Skeletal muscle tissue (tissue), 4 donors: ENCODE measurements around the gene ARHGEF1. TPM values are rescaled to one million over a fixed set of nuclear protein-coding genes. Genes with fewer than 3 reads are reported as not detected.
"Not testable (repeated sequence)": the region's sequence is repeated elsewhere in the genome, so short reads cannot be mapped to it uniquely, and the experiment has no call there.

Experiments
- H3K27ac ChIP-seq: one replicate; pipeline ENCODE4 v1.7.0; 2013; ENCODE audit warnings: mild to moderate bottlenecking, low read depth, low read length, inconsistent platforms
- H3K27me3 ChIP-seq, 3 donors: one replicate each; pipeline ENCODE4 v1.7.0; 2013; ENCODE audit warnings: low read length in 3 of 3; ENCODE audit not compliant: control insufficient read depth in 3 of 3, insufficient read depth in 3 of 3
- H3K36me3 ChIP-seq, 3 donors: one replicate each; pipeline ENCODE4 v1.7.0; 2013; ENCODE audit warnings: low read length in 3 of 3; ENCODE audit not compliant: control insufficient read depth in 3 of 3, insufficient read depth in 3 of 3
- H3K4me1 ChIP-seq, 3 donors: one replicate each; pipeline ENCODE4 v1.7.0; 2013; ENCODE audit warnings: low read length in 3 of 3, mild to moderate bottlenecking in 3 of 3; ENCODE audit not compliant: control insufficient read depth in 3 of 3, insufficient read depth in 3 of 3
- H3K4me3 ChIP-seq, 3 donors: one replicate each; pipeline ENCODE4 v1.7.0; 2013; ENCODE audit warnings: low read length in 3 of 3
- H3K9ac ChIP-seq, 3 donors: one replicate each; pipeline ENCODE4 v1.7.0; 2013; ENCODE audit warnings: low read length in 3 of 3, mild to moderate bottlenecking in 3 of 3, moderate library complexity in 2 of 3, low read depth in 1 of 3
- H3K9me3 ChIP-seq, 3 donors: one replicate each; pipeline ENCODE4 v1.7.0; 2013; ENCODE audit warnings: low read length in 3 of 3; ENCODE audit not compliant: control insufficient read depth in 3 of 3
- total RNA-seq: library from RNA; depleted of rRNA; stranded (reverse); fragments of >200 nt; gene quantifications from one replicate; pipeline ENCODE4 v1.2.3, GENCODE V29; 2014
- donor health status: Osteomylitis.

ARHGEF1 gene
- total RNA-seq, 1 donor from 2014 or later = 13.6 TPM

- Histone ChIP-seq H3K9me3 (no peaks in the 10 kb centered on the region), H3K36me3 (no peaks in the 10 kb centered on the region), H3K27ac (no peak overlapping the region), H3K27me3 (peaks cover 52 to 66% (median 60%) of the 10 kb centered on the region in 3 donors), H3K4me3 (no peak overlapping the region), H3K4me1 (peaks cover 0 to 7% (median 3%) of the 10 kb centered on the region in 3 donors), H3K9ac (no peak overlapping the region)
Observed at GRCh38 chr19:41937525-41938468, 54.8 kb downstream of the ARHGEF1 start.

DNA sequence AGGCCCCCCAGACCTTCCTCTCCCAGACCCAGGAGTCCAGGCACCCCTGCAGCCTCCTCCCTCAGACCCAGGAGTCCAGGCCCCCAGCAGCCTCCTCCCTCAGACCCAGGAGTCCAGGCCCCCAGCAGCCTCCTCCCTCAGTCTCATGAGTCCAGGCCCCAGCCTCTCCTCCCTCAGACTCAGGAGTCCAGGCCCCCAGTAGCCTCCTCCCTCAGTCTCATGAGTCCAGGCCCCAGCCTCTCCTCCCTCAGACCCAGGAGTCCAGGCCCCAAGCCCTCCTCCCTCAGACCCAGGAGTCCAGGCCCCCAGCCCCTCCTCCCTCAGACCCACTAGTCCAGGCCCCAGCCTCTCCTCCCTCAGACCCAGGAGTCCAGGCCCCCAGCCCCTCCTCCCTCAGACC, 56.2 kb downstream of the ARHGEF1 start:
- H3K4me3 ChIP-seq, H3K9ac ChIP-seq, H3K27ac ChIP-seq, H3K4me1 ChIP-seq, H3K36me3 ChIP-seq, H3K9me3 ChIP-seq: not testable (repeated sequence)
- H3K27me3 ChIP-seq = peaks cover 40 to 56% (median 55%) of the 10 kb centered on the region in 3 donors

- H3K9me3 ChIP-seq = no peaks in the 10 kb centered on the region
- H3K36me3 ChIP-seq = no peaks in the 10 kb centered on the region
- H3K9ac ChIP-seq = no peak overlapping the region
- peaks cover 33 to 48% (median 47%) of the 10 kb centered on the region in 3 donors for H3K27me3 ChIP-seq
- no peak overlapping the region for H3K27ac ChIP-seq
- H3K4me1 ChIP-seq = peaks cover 0 to 7% (median 3%) of the 10 kb centered on the region in 3 donors
- peak overlapping the region; percentile 31 to 54 (median 52) for H3K4me3 ChIP-seq
Observed at GRCh38 chr19:41939861-41940730, 57.1 kb downstream of the ARHGEF1 start.

- Histone ChIP-seq H3K9ac (peak overlapping the region in 1 of 3 donors; percentile 8), H3K27me3 (peaks cover 28 to 43% (median 42%) of the 10 kb centered on the region in 3 donors), H3K4me1 (peaks cover 0 to 7% (median 3%) of the 10 kb centered on the region in 3 donors), H3K36me3 (no peaks in the 10 kb centered on the region), H3K4me3 (peak overlapping the region; percentile 31 to 54 (median 52)), H3K27ac (no peak overlapping the region), H3K9me3 (no peaks in the 10 kb centered on the region)
Observed at GRCh38 chr19:41940731-41941409, 57.9 kb downstream of the ARHGEF1 start.

DNA sequence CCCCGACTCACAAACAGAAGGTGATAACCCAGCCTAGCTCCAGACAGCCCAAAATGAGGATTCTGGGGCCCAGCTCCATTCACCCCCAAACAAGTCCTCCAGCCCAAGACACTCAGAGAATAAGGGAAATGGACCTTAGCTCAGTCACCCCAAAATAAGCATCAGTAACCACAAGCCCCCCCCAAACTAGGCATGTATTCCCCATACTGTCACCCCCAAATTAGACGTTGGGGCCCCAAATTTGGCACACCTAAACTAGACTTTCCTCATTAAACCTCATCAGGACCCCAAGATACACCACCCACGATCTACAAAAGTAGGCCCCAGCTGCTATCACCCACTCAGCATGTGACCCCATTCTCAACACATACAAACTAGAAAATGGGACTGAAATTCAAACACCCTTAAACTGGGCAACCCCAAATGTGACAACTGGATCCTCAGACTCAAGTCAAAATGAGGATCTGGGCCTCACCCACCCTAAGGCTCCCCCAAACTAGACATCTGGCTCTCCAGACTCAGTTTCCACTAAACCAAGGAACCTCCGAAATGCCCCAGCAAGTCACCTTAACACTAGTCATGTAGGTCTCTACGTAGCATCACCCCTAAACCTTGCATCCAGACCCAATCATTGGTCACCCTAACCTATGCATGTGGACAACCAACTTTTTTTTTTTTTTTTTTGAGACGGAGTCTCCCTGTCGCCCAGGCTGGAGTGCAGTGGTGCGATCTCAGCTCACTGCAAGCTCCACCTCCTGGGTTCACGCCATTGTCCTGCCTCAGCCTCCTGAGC, 58.6 kb downstream of the ARHGEF1 start:
- Histone ChIP-seq H3K4me3 (no peak overlapping the region), H3K27ac (no peak overlapping the region), H3K4me1 (peaks cover 0 to 7% (median 3%) of the 10 kb centered on the region in 3 donors), H3K36me3 (no peaks in the 10 kb centered on the region), H3K27me3 (peaks cover 21 to 36% (median 35%) of the 10 kb centered on the region in 3 donors), H3K9ac (no peak overlapping the region), H3K9me3 (no peaks in the 10 kb centered on the region)

DNA sequence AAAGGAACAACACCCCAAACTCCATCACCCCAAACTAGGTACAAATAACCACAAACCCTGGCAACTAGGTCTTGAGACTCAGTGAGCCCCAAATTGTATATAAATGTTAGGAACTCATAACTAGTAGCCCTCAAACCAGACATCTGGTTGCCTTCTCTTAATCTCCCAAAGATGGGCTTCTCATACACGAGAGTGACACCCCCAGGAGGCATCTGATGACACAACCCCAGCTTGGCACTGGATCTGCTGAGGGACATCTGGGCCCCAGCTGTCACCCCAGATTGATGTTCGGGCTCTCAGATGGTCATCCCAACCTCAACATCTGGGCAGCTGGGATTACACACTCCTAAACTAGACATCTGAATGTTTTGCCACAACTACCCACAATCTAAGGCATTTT, 61.4 kb downstream of the ARHGEF1 start:
- Histone ChIP-seq H3K4me1 (peaks cover 0 to 7% (median 3%) of the 10 kb centered on the region in 3 donors), H3K27me3 (peaks cover 20 to 23% (median 23%) of the 10 kb centered on the region in 3 donors), H3K9ac (no peak overlapping the region), H3K9me3 (no peaks in the 10 kb centered on the region), H3K27ac (no peak overlapping the region), H3K4me3 (no peak overlapping the region), H3K36me3 (no peaks in the 10 kb centered on the region)

DNA sequence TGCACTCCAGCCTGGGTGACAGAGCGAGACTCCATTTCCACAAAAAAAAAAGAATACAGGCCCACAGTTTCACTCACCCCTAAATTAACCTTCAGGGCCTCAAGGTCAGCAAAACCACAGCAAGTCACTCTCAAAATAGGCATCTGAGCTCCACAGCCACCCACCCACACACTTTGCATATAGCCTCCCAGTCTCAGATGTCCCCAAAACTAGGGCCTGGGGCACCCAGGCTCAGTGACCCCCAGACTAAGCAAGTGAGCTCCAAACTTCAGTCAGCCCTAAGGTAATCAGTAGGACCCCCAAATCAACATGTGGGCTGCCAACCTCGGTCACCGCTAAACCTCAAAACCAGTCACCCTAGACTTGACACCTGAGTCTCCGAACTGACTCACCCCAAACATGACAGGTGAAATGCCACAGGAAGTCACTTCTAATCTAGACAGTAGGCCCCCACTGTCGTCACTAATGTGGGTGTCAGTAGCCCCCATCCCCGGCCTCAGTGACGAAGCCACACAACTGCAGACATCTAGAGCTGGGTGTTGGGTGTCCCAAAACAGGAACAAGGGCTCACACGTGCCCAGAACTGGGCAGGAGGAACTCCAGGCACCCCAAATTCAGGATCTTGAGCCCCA, 62.3 kb downstream of the ARHGEF1 start:
- Histone ChIP-seq H3K4me3 (no peak overlapping the region), H3K27me3 (peaks cover 15 to 23% (median 19%) of the 10 kb centered on the region in 3 donors), H3K9ac (no peak overlapping the region), H3K27ac (no peak overlapping the region), H3K9me3 (no peaks in the 10 kb centered on the region), H3K4me1 (peaks cover 0 to 7% (median 3%) of the 10 kb centered on the region in 3 donors), H3K36me3 (no peaks in the 10 kb centered on the region)

GRCh38 chr19:41947091-41947490, 64.1 kb downstream of the ARHGEF1 start:
- H3K27me3 ChIP-seq = peaks cover 0 to 9% (median 7%) of the 10 kb centered on the region in 3 donors
- H3K4me3 ChIP-seq = no peak overlapping the region
- peaks cover 0 to 2% (median 0%) of the 10 kb centered on the region in 3 donors for H3K4me1 ChIP-seq

More at GRCh38 chr19:41947091-41947490, 64.1 kb downstream of the ARHGEF1 start:
- no peaks in the 10 kb centered on the region for H3K36me3 ChIP-seq
- H3K27ac ChIP-seq = no peak overlapping the region
- no peaks in the 10 kb centered on the region for H3K9me3 ChIP-seq
- no peak overlapping the region for H3K9ac ChIP-seq
